ENCODE data around the gene PCDHGB1.

Gene PCDHGB1

DNA sequence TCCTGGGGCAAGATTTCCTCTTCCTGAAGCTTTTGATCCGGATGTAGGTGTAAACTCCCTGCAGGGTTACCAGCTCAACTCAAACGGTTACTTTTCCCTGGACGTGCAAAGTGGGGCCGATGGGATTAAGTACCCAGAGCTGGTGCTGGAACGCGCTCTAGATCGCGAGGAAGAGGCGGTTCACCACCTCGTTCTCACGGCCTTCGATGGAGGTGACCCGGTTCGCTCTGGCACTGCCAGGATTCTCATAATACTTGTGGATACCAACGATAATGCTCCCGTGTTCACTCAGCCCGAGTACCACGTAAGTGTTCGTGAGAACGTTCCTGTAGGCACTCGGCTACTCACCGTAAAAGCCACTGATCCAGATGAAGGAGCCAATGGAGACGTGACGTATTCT lies 5.7 kb downstream of the PCDHGB1 start:
- no peak for DNase-seq (ENCODE audit: low spot score)
- TF ChIP-seq CTCF (IDR thresholded peaks at IDR 0.05; ENCODE audit: extremely low read depth, missing control alignments) = no peak

DNA sequence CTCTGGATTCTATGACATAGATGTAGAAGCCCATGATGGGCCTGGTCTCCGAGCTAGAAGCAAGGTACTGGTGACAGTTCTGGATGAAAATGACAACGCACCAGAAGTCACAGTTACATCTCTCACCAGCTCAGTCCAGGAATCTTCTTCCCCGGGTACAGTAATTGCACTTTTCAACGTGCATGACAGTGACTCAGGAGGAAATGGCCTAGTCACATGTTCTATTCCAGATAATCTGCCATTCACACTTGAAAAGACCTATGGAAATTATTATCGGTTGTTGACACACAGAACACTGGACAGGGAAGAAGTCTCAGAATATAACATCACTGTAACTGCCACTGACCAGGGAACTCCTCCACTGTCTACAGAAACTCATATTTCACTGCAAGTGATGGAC lies 6.2 kb downstream of the PCDHGB1 start:
- DNase-seq (ENCODE audit: low spot score) = no peak
- TF ChIP-seq CTCF (IDR thresholded peaks at IDR 0.05; ENCODE audit: extremely low read depth, missing control alignments) = no peak

- no peak for TF ChIP-seq CTCF (IDR thresholded peaks at IDR 0.05; ENCODE audit: extremely low read depth, missing control alignments)
- no peak for DNase-seq (ENCODE audit: low spot score)
Observed at GRCh38 chr5:141356950-141357349, 7.1 kb downstream of the PCDHGB1 start.

GRCh38 chr5:141359790-141360426 lies 10.0 kb downstream of the PCDHGB1 start, which contains the start of gene PCDHGB2:
TSS of gene PCDHGB2 (plus strand) at chr5:141359994. CDS start at chr5:141360136, 142 bp downstream.
- TF ChIP-seq CTCF (IDR thresholded peaks at IDR 0.05; ENCODE audit: extremely low read depth, missing control alignments) = no peak
- DNase-seq (ENCODE audit: low spot score) = peak; percentile 65

GRCh38 chr5:141360685-141361084 lies 10.8 kb downstream of the PCDHGB1 start:
- no peak for TF ChIP-seq CTCF (IDR thresholded peaks at IDR 0.05; ENCODE audit: extremely low read depth, missing control alignments)
- DNase-seq (ENCODE audit: low spot score) = no peak

DNA sequence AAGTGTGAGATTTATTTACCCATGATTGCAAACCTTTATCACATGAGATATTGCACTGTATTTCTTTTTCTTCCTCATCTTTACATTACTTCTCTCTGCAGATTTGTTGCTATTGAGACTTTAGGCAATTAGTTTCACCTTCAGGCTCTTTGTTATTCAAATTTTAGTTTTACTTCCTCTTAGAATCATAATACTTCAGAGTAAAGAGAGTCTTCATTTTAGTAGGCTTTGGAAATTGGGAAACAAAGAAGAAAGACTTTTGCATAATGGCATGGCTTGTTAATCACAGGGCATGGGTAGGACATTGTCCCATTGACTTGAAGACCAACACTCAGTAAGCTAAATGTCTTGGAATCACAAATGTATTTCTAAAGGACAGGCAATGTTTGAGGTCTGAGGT lies 12.8 kb downstream of the PCDHGB1 start:
- no peak for TF ChIP-seq CTCF (IDR thresholded peaks at IDR 0.05; ENCODE audit: extremely low read depth, missing control alignments)
- no peak for DNase-seq (ENCODE audit: low spot score)

GRCh38 chr5:141363952-141364660 lies 14.2 kb downstream of the PCDHGB1 start, which contains the start of gene PCDHGA5:
TSS of gene PCDHGA5 (plus strand) at chr5:141364162. CDS start at chr5:141364331, 169 bp downstream.
- DNase-seq (ENCODE audit: low spot score) = no peak
- no peak for TF ChIP-seq CTCF (IDR thresholded peaks at IDR 0.05; ENCODE audit: extremely low read depth, missing control alignments)

Measured in GM20000 (cell line).